ENCODE data around the gene COX7A2. TPM values are rescaled to one million over a fixed set of nuclear protein-coding genes. Genes with fewer than 3 reads are reported as not detected.
A peak's percentile ranks its signal among the peaks of the same experiment; 100 is the strongest.

Gene COX7A2
- total RNA-seq, 1 donor from 2014 or later, result 529 TPM

GRCh38 chr6:75210885-75211739 is 32.5 kb downstream of the COX7A2 start:
- Mint-ChIP-seq H3K36me3 (ENCODE audit: low read depth) (no peaks in the 10 kb centered on the region), H3K9me3 (no peaks in the 10 kb centered on the region), H3K4me3 (ENCODE audit: low read depth) (no peak overlapping the region), H3K27ac (no peak overlapping the region), H3K4me1 (ENCODE audit: low read depth) (peaks cover 28% of the 10 kb centered on the region), H3K27me3 (ENCODE audit: low read depth) (peaks cover 51% of the 10 kb centered on the region)
- peak; percentile 33 for DNase-seq (ENCODE audit: low spot score)
- intact Hi-C loops (cut with micrococcal nuclease), result loop anchor here (2.0 to 5.0 kb wide), 2 partner anchors 316 to 1240 kb away; no protein-coding TSS in a partner anchor

- peaks cover 42% of the 10 kb centered on the region for H3K4me1 Mint-ChIP-seq (ENCODE audit: low read depth)
- DNase-seq (ENCODE audit: low spot score), result no peak
- intact Hi-C loops (cut with micrococcal nuclease), result loop anchor here (1.0 to 10.0 kb wide), 4 partner anchors 274 to 1470 kb away; no protein-coding TSS in a partner anchor
- H3K4me3 Mint-ChIP-seq (ENCODE audit: low read depth), result no peak overlapping the region
- H3K36me3 Mint-ChIP-seq (ENCODE audit: low read depth), result no peaks in the 10 kb centered on the region
- peaks cover 65% of the 10 kb centered on the region for H3K27me3 Mint-ChIP-seq (ENCODE audit: low read depth)
- no peak overlapping the region for H3K27ac Mint-ChIP-seq
- no peaks in the 10 kb centered on the region for H3K9me3 Mint-ChIP-seq
Measured at GRCh38 chr6:75209184-75209723, 34.3 kb downstream of the COX7A2 start.

- peaks cover 45% of the 10 kb centered on the region for H3K4me1 Mint-ChIP-seq (ENCODE audit: low read depth)
- no peaks in the 10 kb centered on the region for H3K36me3 Mint-ChIP-seq (ENCODE audit: low read depth)
- peak overlapping the region; percentile 54 for H3K4me3 Mint-ChIP-seq (ENCODE audit: low read depth)
- H3K27me3 Mint-ChIP-seq (ENCODE audit: low read depth), result peaks cover 72% of the 10 kb centered on the region
- no peaks in the 10 kb centered on the region for H3K9me3 Mint-ChIP-seq
- DNase-seq (ENCODE audit: low spot score), result peak; percentile 70
- no peak overlapping the region for H3K27ac Mint-ChIP-seq
- intact Hi-C loops (cut with micrococcal nuclease), result loop anchor here (1.0 to 10.0 kb wide), 4 partner anchors 274 to 1469 kb away; no protein-coding TSS in a partner anchor
Measured at GRCh38 chr6:75208298-75209183, 35.1 kb downstream of the COX7A2 start.

GRCh38 chr6:75206576-75207342 is 36.8 kb downstream of the COX7A2 start:
- peaks cover 82% of the 10 kb centered on the region for H3K27me3 Mint-ChIP-seq (ENCODE audit: low read depth)
- intact Hi-C loops (cut with micrococcal nuclease), result loop anchor here (10.0 kb wide), 1 partner anchor 272 kb away; no protein-coding TSS in a partner anchor
- H3K36me3 Mint-ChIP-seq (ENCODE audit: low read depth), result no peaks in the 10 kb centered on the region
- no peak overlapping the region for H3K27ac Mint-ChIP-seq
- H3K4me1 Mint-ChIP-seq (ENCODE audit: low read depth), result peaks cover 49% of the 10 kb centered on the region
- H3K4me3 Mint-ChIP-seq (ENCODE audit: low read depth), result peak overlapping the region; percentile 15
- no peak for DNase-seq (ENCODE audit: low spot score)
- no peaks in the 10 kb centered on the region for H3K9me3 Mint-ChIP-seq

GRCh38 chr6:75205776-75206575 is 37.6 kb downstream of the COX7A2 start, which contains the start of gene COL12A1:
TSS of gene COL12A1 (minus strand) at chr6:75206053. CDS start at chr6:75202792, 3,261 bp downstream.
- Mint-ChIP-seq H3K27me3 (ENCODE audit: low read depth) (peaks cover 84% of the 10 kb centered on the region), H3K4me1 (ENCODE audit: low read depth) (peaks cover 46% of the 10 kb centered on the region), H3K36me3 (ENCODE audit: low read depth) (no peaks in the 10 kb centered on the region), H3K4me3 (ENCODE audit: low read depth) (peak within 1 kb of the TSS; percentile 65), H3K27ac (no peak within 1 kb of the TSS), H3K9me3 (no peaks in the 10 kb centered on the region)
- no peak for DNase-seq (ENCODE audit: low spot score)
- intact Hi-C loops (cut with micrococcal nuclease), result loop anchor here (2.0 to 10.0 kb wide), 2 partner anchors 121 to 271 kb away; no protein-coding TSS in a partner anchor

- peaks cover 47% of the 10 kb centered on the region for H3K4me1 Mint-ChIP-seq (ENCODE audit: low read depth)
- no peaks in the 10 kb centered on the region for H3K36me3 Mint-ChIP-seq (ENCODE audit: low read depth)
- H3K9me3 Mint-ChIP-seq, result no peaks in the 10 kb centered on the region
- peaks cover 85% of the 10 kb centered on the region for H3K27me3 Mint-ChIP-seq (ENCODE audit: low read depth)
- no peak for DNase-seq (ENCODE audit: low spot score)
- intact Hi-C loops (cut with micrococcal nuclease), result loop anchor here (2.0 to 10.0 kb wide), 2 partner anchors 120 to 270 kb away; no protein-coding TSS in a partner anchor
- no peak overlapping the region for H3K27ac Mint-ChIP-seq
- peak overlapping the region; percentile 65 for H3K4me3 Mint-ChIP-seq (ENCODE audit: low read depth)
Measured at GRCh38 chr6:75204959-75205775, 38.4 kb downstream of the COX7A2 start.

GRCh38 chr6:75204217-75204958 is 39.2 kb downstream of the COX7A2 start:
- intact Hi-C loops (cut with micrococcal nuclease), result loop anchor here (2.0 to 10.0 kb wide), 2 partner anchors 120 to 270 kb away; no protein-coding TSS in a partner anchor
- H3K4me1 Mint-ChIP-seq (ENCODE audit: low read depth), result peaks cover 47% of the 10 kb centered on the region

GRCh38 chr6:75203721-75204120 is 39.9 kb downstream of the COX7A2 start:
- no peaks in the 10 kb centered on the region for H3K9me3 Mint-ChIP-seq
- no peak overlapping the region for H3K27ac Mint-ChIP-seq
- DNase-seq (ENCODE audit: low spot score), result no peak
- H3K4me1 Mint-ChIP-seq (ENCODE audit: low read depth), result peaks cover 42% of the 10 kb centered on the region
- H3K36me3 Mint-ChIP-seq (ENCODE audit: low read depth), result no peaks in the 10 kb centered on the region
- H3K27me3 Mint-ChIP-seq (ENCODE audit: low read depth), result peaks cover 84% of the 10 kb centered on the region
- intact Hi-C loops (cut with micrococcal nuclease), result loop anchor here (2.0 to 10.0 kb wide), 2 partner anchors 119 to 269 kb away; no protein-coding TSS in a partner anchor
- no peak overlapping the region for H3K4me3 Mint-ChIP-seq (ENCODE audit: low read depth)

More at GRCh38 chr6:75204217-75204958, 39.2 kb downstream of the COX7A2 start:
- no peaks in the 10 kb centered on the region for H3K9me3 Mint-ChIP-seq
- peaks cover 88% of the 10 kb centered on the region for H3K27me3 Mint-ChIP-seq (ENCODE audit: low read depth)
- no peaks in the 10 kb centered on the region for H3K36me3 Mint-ChIP-seq (ENCODE audit: low read depth)
- DNase-seq (ENCODE audit: low spot score), result peak; percentile 21
- H3K4me3 Mint-ChIP-seq (ENCODE audit: low read depth), result peak overlapping the region; percentile 37
- no peak overlapping the region for H3K27ac Mint-ChIP-seq

GRCh38 chr6:75202676-75203131 is 40.9 kb downstream of the COX7A2 start:
- Mint-ChIP-seq H3K4me3 (ENCODE audit: low read depth) (no peak overlapping the region), H3K27me3 (ENCODE audit: low read depth) (peaks cover 77% of the 10 kb centered on the region), H3K27ac (no peak overlapping the region), H3K36me3 (ENCODE audit: low read depth) (no peaks in the 10 kb centered on the region), H3K4me1 (ENCODE audit: low read depth) (peaks cover 34% of the 10 kb centered on the region), H3K9me3 (no peaks in the 10 kb centered on the region)
- DNase-seq (ENCODE audit: low spot score), result no peak
- intact Hi-C loops (cut with micrococcal nuclease), result loop anchor here (10.0 kb wide), 1 partner anchor 268 kb away; no protein-coding TSS in a partner anchor

Data from activated T-helper 2 cell treated with anti-CD3 and anti-CD28 coated beads, Interferon-gamma antibody, Interleukin-2, Interleukin-4, amounts not matched to agents 10 μg/mL and 5 μg/mL and 100 μg/mL, durations not matched to agents 14 hours and 24 hours and 36 hours (primary cell).